Measurements from ENCODE around the gene RABAC1. TPM values are rescaled to one million over a fixed set of nuclear protein-coding genes. Genes with fewer than 3 reads are reported as not detected.

Gene RABAC1
- total RNA-seq, 1 donor from 2014 or later, result 41.3 TPM

- intact Hi-C loops (cut with micrococcal nuclease), result loop anchor here (2.0 kb wide), 1 partner anchor 13 kb away; no protein-coding TSS in a partner anchor
- no peaks in the 10 kb centered on the region for H3K9me3 Mint-ChIP-seq
- no peak overlapping the region for H3K27ac Mint-ChIP-seq
- peak overlapping the region; percentile 84 for H3K4me3 Mint-ChIP-seq
- no peak for DNase-seq (ENCODE audit: low spot score)
- H3K36me3 Mint-ChIP-seq (ENCODE audit: low read depth), result peaks cover 4% of the 10 kb centered on the region
- H3K27me3 Mint-ChIP-seq (ENCODE audit: insufficient read depth), result peaks cover 1% of the 10 kb centered on the region
- peaks cover 27% of the 10 kb centered on the region for H3K4me1 Mint-ChIP-seq (ENCODE audit: low read depth)
Measured at GRCh38 chr19:41927497-41928192, 31.5 kb downstream of the RABAC1 start.

- H3K4me1 Mint-ChIP-seq (ENCODE audit: low read depth), result peaks cover 27% of the 10 kb centered on the region
- H3K9me3 Mint-ChIP-seq, result no peaks in the 10 kb centered on the region
- no peak overlapping the region for H3K27ac Mint-ChIP-seq
- peaks cover 4% of the 10 kb centered on the region for H3K27me3 Mint-ChIP-seq (ENCODE audit: insufficient read depth)
- no peak for DNase-seq (ENCODE audit: low spot score)
- intact Hi-C loops (cut with micrococcal nuclease), result no loop called here
- no peak overlapping the region for H3K4me3 Mint-ChIP-seq
- peaks cover 7% of the 10 kb centered on the region for H3K36me3 Mint-ChIP-seq (ENCODE audit: low read depth)
Measured at GRCh38 chr19:41926763-41927496, 32.2 kb downstream of the RABAC1 start.

GRCh38 chr19:41926028-41926762 lies 32.9 kb downstream of the RABAC1 start:
- Mint-ChIP-seq H3K4me1 (ENCODE audit: low read depth) (peaks cover 27% of the 10 kb centered on the region), H3K36me3 (ENCODE audit: low read depth) (peaks cover 10% of the 10 kb centered on the region), H3K9me3 (no peaks in the 10 kb centered on the region), H3K27me3 (ENCODE audit: insufficient read depth) (peaks cover 5% of the 10 kb centered on the region), H3K27ac (no peak overlapping the region), H3K4me3 (no peak overlapping the region)
- no peak for DNase-seq (ENCODE audit: low spot score)
- intact Hi-C loops (cut with micrococcal nuclease), result no loop called here

- no peaks in the 10 kb centered on the region for H3K9me3 Mint-ChIP-seq
- peaks cover 10% of the 10 kb centered on the region for H3K36me3 Mint-ChIP-seq (ENCODE audit: low read depth)
- intact Hi-C loops (cut with micrococcal nuclease), result no loop called here
- H3K27me3 Mint-ChIP-seq (ENCODE audit: insufficient read depth), result peaks cover 5% of the 10 kb centered on the region
- H3K27ac Mint-ChIP-seq, result no peak overlapping the region
- peaks cover 23% of the 10 kb centered on the region for H3K4me1 Mint-ChIP-seq (ENCODE audit: low read depth)
- H3K4me3 Mint-ChIP-seq, result no peak overlapping the region
- no peak for DNase-seq (ENCODE audit: low spot score)
Measured at GRCh38 chr19:41925208-41926003, 33.7 kb downstream of the RABAC1 start.

- Mint-ChIP-seq H3K36me3 (ENCODE audit: low read depth) (peaks cover 10% of the 10 kb centered on the region), H3K9me3 (no peaks in the 10 kb centered on the region), H3K4me3 (no peak overlapping the region), H3K27me3 (ENCODE audit: insufficient read depth) (peaks cover 5% of the 10 kb centered on the region), H3K4me1 (ENCODE audit: low read depth) (peaks cover 15% of the 10 kb centered on the region), H3K27ac (no peak overlapping the region)
- DNase-seq (ENCODE audit: low spot score), result no peak
- intact Hi-C loops (cut with micrococcal nuclease), result no loop called here
Measured at GRCh38 chr19:41924151-41925145, 34.7 kb downstream of the RABAC1 start.

- H3K36me3 Mint-ChIP-seq (ENCODE audit: low read depth), result peaks cover 10% of the 10 kb centered on the region
- H3K27ac Mint-ChIP-seq, result peak overlapping the region; percentile 69
- no peaks in the 10 kb centered on the region for H3K9me3 Mint-ChIP-seq
- no peak for DNase-seq (ENCODE audit: low spot score)
- peaks cover 5% of the 10 kb centered on the region for H3K27me3 Mint-ChIP-seq (ENCODE audit: insufficient read depth)
- intact Hi-C loops (cut with micrococcal nuclease), result no loop called here
- peaks cover 7% of the 10 kb centered on the region for H3K4me1 Mint-ChIP-seq (ENCODE audit: low read depth)
- no peak overlapping the region for H3K4me3 Mint-ChIP-seq
Measured at GRCh38 chr19:41923045-41923788, 35.9 kb downstream of the RABAC1 start.

- H3K27me3 Mint-ChIP-seq (ENCODE audit: insufficient read depth), result peaks cover 5% of the 10 kb centered on the region
- no peaks in the 10 kb centered on the region for H3K9me3 Mint-ChIP-seq
- DNase-seq (ENCODE audit: low spot score), result no peak
- peaks cover 7% of the 10 kb centered on the region for H3K4me1 Mint-ChIP-seq (ENCODE audit: low read depth)
- peaks cover 10% of the 10 kb centered on the region for H3K36me3 Mint-ChIP-seq (ENCODE audit: low read depth)
- H3K4me3 Mint-ChIP-seq, result no peak overlapping the region
- no peak overlapping the region for H3K27ac Mint-ChIP-seq
- intact Hi-C loops (cut with micrococcal nuclease), result no loop called here
Measured at GRCh38 chr19:41922585-41922984, 36.5 kb downstream of the RABAC1 start.

GRCh38 chr19:41921577-41922576 lies 37.2 kb downstream of the RABAC1 start:
- intact Hi-C loops (cut with micrococcal nuclease), result no loop called here
- Mint-ChIP-seq H3K4me3 (no peak overlapping the region), H3K36me3 (ENCODE audit: low read depth) (peaks cover 10% of the 10 kb centered on the region), H3K27ac (peak overlapping the region; percentile 25), H3K4me1 (ENCODE audit: low read depth) (peaks cover 7% of the 10 kb centered on the region), H3K27me3 (ENCODE audit: insufficient read depth) (peaks cover 5% of the 10 kb centered on the region), H3K9me3 (no peaks in the 10 kb centered on the region)
- DNase-seq (ENCODE audit: low spot score), result no peak

- Mint-ChIP-seq H3K9me3 (no peaks in the 10 kb centered on the region), H3K27me3 (ENCODE audit: insufficient read depth) (peaks cover 5% of the 10 kb centered on the region), H3K4me1 (ENCODE audit: low read depth) (peaks cover 7% of the 10 kb centered on the region), H3K36me3 (ENCODE audit: low read depth) (peaks cover 10% of the 10 kb centered on the region), H3K4me3 (no peak overlapping the region), H3K27ac (no peak overlapping the region)
- intact Hi-C loops (cut with micrococcal nuclease), result no loop called here
- DNase-seq (ENCODE audit: low spot score), result no peak
Measured at GRCh38 chr19:41920882-41921576, 38.1 kb downstream of the RABAC1 start.
